Measurements from ENCODE around the gene PALMD.

GRCh38 chr1:99702221-99702620 is 56.3 kb downstream of the PALMD start:
- TF ChIP-seq, protein P1, sequence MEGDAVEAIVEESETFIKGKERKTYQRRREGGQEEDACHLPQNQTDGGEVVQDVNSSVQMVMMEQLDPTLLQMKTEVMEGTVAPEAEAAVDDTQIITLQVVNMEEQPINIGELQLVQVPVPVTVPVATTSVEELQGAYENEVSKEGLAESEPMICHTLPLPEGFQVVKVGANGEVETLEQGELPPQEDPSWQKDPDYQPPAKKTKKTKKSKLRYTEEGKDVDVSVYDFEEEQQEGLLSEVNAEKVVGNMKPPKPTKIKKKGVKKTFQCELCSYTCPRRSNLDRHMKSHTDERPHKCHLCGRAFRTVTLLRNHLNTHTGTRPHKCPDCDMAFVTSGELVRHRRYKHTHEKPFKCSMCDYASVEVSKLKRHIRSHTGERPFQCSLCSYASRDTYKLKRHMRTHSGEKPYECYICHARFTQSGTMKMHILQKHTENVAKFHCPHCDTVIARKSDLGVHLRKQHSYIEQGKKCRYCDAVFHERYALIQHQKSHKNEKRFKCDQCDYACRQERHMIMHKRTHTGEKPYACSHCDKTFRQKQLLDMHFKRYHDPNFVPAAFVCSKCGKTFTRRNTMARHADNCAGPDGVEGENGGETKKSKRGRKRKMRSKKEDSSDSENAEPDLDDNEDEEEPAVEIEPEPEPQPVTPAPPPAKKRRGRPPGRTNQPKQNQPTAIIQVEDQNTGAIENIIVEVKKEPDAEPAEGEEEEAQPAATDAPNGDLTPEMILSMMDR (IDR thresholded peaks at IDR 0.05): no peak
- no peak for TF ChIP-seq POLR2A (IDR thresholded peaks at IDR 0.05)
